HEK293 (cell line): ENCODE results near the gene MTMR10.

Experiments
- BCL6B ChIP-seq: fragments of 450-650 bp; formaldehyde crosslinking; IDR thresholded peaks from 2 replicates; pipeline ENCODE4 v1.5.1; 2017; ENCODE audit warnings: missing biosample characterization, missing genetic modification characterization
- YY1 ChIP-seq: fragments of 450-650 bp; formaldehyde crosslinking; IDR thresholded peaks from 2 replicates; pipeline ENCODE4 v1.5.1; 2018; ENCODE audit warnings: missing biosample characterization, missing genetic modification characterization
- ZNF18 ChIP-seq: fragments of 450-650 bp; formaldehyde crosslinking; IDR thresholded peaks from 2 replicates; pipeline ENCODE4 v1.5.1; 2016; ENCODE audit warnings: missing biosample characterization, missing genetic modification characterization
- ZNF549 ChIP-seq: fragments of 450-650 bp; IDR thresholded peaks from 2 replicates; pipeline ENCODE4 v1.5.1; 2018; ENCODE audit warnings: missing biosample characterization, missing genetic modification characterization, mild to moderate bottlenecking, inconsistent platforms, moderate library complexity
- ZSCAN30 ChIP-seq: fragments of 450-650 bp; IDR thresholded peaks from 2 replicates; pipeline ENCODE4 v1.5.1; 2018; ENCODE audit warnings: missing biosample characterization, mild to moderate bottlenecking, missing genetic modification characterization, moderate library complexity

The MTMR10 gene

GRCh38 chr15:30889196-30889595 is 102.2 kb downstream of the MTMR10 start (continued):
- TF ChIP-seq ZNF18 (tag by site-specific recombination) (no peak), YY1 (tag by site-specific recombination) (no peak), ZNF549 (tag by site-specific recombination) (no peak), BCL6B (tag by site-specific recombination) (no peak), ZSCAN30 (tag by site-specific recombination) (no peak)
